NCI-H82 treated with DMSO at 0.1 percent for 48 hours (cell line): ENCODE results near the gene DISP2.

Experiments used
- DNase-seq: peaks from one replicate; lab custom pipeline; 2025; ENCODE audit not compliant: unreplicated experiment; lab: John Stamatoyannopoulos, UW

Gene DISP2

DNA sequence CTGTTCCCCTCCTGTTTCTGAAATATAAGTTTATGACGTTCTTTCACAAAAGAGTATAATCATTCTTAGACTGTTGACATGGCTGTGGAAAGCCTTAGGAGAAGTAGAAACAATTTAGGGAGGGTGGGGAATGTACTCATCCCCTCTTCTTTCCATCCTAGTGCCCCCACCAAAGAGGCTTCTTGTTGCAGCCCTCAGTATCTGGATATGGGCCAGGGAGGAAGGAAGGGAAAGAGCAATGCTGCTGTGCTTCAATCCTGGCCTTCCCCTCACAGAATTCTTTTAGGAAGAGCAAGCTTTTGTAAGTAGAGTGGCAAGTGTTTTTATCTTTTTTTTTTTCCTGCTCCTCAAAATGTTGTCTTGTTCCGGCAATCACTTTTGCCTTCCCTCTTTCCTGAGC is 32.8 kb upstream of the DISP2 start:
- no peak for DNase-seq

DNA sequence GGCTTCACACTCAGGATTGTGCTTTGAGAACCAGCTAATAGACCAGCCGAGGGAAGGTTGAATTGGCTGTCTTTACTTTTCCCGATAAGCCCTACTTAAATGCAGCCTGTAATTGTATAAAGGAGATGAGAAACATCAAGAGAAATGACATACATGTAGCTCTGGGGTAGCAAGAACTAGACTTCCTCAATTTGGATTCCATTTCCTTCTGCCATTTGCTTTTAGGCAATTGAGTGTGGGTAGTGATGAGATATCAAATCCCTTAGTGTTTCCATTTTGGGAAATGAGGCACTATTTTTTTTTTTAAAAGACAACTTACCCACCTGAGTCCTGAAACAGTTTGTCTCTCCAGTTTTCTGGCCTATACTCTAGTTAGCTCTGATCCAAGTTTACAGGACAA is 32.3 kb upstream of the DISP2 start:
- DNase-seq = no peak

DNA sequence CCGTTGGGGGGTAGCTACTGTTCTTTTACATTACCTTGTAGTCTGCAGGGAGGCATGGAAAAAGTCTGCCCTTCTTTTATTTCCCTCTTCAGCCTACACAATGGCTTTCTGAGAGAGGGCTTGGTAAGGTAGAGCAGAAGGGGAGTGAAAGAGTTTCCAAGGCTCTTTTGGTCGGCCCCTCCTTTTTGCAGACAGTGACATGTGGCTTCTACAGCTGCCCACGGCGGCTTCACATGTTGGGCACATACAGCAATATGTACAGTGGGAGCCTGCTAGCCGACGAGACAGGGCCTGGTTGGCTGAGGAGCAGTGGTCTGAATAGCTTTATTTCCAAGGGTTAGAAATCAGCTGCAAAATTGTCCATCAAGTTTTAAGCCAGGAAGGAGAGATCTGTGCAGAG is 30.6 kb upstream of the DISP2 start:
- no peak for DNase-seq

DNA sequence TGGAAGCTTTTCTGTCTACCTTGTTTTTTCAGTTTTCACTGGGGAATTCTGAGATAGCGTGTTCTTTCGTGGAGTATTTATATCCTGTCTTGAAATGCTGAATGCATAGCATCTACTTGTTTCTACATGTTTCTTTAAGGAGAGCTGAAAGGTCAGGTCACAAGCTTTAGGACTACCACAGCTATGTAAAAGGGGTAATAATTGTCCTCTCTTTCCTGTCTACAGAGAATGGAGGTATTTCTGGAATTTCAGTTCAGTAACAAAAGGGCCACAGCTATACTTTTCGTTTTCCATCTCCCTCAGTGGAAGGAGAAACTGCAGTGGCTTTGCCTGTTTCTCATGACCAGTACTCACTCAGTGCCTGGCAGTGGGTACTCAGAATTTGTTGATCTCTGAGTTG is 29.8 kb upstream of the DISP2 start:
- DNase-seq = no peak

DNA sequence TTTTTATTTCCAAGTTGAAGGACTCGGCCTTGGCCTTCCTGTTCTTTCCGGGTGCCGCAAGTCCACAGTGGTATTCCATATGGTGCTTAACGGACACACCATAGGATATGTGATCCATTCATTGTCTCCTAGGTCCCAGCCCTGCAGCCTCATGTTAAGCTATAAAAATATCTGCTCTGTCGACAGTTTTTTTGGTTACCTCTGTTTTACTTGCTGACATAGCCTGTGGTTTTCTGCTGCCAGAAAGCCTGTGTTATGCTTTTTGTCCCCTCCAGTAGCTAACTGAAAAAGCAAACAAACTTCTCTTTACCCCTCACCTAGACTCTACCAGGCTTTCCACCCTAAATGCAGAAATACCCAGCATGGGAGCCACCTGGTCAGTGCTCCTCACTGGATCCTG is 29.3 kb upstream of the DISP2 start:
- DNase-seq = no peak

DNA sequence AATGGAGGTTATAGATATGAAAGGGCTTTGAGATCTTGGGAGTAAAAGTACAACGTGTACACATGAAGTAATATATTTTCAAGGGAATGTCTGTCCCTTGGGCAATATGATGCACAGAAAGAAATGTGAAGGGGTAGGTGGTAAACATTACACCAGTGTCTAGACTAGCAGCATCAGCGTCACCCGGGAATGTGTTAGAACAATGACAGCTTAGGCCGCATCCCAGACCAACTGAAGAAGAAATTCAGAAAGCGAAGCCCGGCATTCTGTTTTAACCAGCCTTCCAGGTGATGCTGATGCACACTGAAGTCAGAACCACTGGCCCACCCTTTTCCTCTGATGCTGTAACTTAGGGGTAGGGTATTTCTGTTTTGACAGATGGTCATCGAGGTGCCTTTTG is 28.2 kb upstream of the DISP2 start:
- no peak for DNase-seq

DNA sequence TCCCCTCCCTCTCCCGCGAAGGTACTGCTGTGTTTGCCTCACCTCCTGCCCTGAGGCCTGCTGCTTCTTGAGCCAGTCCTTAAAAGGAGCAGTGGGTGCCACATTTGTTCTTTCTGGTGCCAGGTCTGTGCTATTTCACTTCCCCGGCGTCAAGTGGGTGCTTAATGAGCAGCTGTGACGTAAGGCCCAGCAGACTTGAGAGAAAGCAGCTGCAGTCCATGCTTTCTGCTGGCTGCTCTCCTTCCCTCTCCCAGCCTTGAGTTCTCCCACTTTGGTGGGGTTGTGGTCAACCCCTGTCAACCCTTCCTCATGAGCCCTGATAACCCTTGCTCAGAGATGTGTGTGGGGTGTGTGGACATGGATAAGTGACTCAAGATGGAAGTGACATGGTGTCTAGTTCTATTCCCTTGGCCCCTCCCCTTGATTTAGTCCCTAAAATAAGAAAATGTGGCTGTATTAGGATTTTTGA is 27.6 kb upstream of the DISP2 start:
- no peak for DNase-seq

DNA sequence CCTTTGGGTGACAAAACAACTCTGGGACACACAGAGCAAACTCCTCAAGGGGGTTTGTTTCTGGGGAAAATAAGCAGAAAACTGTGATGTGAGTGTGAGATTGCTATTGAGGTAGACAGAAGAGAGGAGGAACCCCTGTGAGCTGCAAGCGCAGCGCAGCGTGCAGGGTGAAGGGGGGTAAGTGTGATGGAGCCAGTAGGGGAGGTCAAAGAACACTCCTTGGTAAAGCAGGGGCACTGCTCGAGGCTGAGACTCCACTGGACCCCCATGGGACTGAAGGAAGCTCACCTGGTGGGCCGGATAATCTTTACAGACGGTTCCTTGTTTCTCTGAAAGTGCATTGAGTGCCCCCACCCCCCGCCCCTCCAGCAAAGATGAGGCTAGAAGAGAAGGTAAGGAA is 27.0 kb upstream of the DISP2 start:
- no peak for DNase-seq

DNA sequence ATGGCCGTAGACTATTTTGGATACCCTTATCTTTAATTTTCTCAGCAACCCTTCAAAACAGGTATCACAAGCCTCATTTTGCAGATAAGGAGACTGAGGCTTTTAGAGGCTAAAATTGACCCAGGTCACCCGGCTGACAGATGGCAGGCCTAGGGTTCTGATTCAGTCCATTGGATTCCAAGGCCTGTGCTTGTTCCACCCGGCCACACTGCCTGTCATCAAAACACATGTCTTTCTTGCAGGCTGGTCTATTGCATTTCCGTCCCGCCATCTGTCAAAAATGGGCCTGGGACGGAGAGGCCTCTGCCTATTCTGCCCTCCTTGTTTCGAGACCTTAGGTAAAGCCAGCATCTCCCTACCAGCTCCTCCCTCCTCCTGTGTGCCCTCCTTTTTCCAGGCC is 26.4 kb upstream of the DISP2 start:
- DNase-seq = no peak

DNA sequence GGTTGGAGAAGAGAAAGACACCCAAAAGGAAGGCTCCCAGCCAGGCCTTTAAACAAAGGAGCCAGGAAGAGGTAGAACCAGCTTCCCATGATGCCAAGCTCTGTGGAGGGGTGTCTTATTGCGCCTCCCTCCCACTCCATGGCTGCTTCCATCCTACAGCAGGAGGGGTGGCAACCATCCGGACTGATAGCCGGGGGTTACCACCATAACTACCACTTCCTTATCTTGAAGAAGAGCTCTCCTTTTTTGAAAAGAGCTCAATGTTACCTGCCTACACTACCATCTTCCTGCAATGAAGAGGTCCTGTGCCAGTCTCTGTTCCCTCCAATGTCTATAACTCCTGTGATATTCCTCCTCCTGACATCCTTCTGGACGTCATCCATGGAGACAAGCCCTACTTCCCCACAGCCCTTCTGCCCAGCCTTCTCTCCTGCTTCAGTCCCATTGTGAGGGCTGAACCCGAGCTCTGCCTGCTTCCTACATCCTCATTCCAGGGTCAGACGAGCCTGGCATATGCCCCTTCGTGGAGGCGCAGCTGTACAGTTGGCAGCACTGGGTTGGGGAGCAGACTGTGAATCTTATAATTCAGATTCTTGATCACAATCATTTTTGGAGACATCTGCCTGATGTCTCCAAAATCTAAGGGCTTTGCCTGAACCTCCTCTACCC is 25.8 kb upstream of the DISP2 start:
- no peak for DNase-seq

DNA sequence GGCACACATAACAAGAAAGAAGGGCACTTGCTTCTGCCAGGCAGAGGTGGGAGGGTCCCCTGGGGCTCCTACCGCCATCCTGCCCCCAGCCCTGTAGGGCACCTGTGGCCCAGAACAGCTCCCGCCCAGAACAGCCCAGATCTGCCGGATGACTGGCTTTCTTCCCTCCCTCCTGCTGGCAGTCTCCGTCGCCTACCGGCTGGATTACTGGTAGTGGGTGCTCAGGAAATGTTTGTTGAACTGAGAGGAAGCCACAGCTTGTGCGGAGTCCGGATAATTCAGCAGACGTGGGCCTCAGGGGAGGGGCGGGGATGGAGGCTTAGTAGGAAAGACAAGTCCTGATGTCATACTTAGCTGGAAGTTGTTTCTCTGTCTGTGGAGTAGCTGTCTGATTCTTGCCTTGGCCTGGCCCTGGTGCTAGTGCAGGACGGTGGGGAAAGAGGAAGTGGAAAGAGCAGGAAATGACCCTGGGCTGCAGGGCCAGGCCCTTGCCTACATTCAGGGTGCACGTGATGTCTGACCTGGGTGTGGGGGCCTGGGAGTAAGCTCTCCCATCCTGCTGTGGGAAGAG is 24.0 kb upstream of the DISP2 start:
- DNase-seq = peak; percentile 41

DNA sequence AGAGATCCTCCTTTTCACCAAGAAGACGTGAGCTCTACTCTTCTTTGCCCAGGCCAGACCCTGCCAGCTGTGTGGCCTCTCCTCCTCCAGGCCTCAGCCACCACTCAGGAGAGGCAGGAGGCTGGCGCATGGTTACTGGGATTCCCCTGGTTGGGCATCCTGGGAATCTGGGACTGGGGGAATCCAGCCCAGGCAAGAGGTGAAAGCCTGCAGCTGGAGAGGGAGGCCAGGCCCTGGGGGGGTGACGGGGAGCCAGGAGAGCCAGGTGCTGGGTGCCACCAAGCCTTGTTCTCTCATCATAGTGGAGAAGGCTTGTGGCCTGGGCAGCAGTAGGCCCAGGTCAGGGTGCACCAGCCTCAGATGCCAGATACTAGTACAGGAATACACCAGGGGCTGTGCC is 23.5 kb upstream of the DISP2 start:
- DNase-seq = no peak

DNA sequence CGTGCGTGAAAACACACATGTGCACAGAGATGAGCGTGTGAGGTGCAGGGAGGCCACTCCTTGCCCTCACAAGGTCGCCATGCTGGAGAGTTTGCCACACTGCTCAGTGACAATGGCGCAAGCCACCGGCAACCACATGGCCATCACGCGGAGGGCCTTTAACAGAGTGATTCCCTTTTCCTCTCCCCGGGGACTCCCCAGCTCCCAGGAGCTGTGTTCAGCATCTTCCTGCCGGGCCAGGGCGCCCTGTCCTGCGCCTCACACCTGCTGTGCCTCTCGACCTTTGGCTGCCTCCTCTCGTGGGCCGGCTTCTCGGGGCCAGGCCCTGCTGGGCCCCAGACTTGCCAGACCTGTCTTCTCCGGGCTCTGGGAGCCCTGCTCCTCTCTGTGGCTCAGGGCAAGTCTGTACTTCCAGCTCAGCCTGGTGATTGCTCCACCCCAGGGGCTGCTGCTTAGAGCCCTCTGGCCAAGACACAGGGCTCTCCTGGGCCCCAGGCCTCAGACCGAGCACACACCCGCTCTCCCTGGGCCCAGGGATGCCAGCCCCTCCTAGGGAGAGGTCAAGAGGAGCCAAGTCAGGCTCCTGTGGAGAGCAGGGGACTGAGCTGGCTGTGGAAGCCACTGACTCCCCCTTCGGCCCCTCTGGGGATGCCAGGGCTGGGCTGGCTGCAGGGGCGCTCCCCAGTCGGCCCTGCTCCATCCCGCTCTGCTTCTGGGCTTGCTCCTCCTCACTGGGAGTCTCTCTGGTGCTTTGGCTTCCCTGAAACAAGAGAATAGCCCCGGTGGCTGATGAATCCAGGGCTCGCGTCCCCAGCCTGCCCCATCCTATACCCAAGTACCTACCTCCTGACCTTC is 22.9 kb upstream of the DISP2 start:
- DNase-seq = no peak

DNA sequence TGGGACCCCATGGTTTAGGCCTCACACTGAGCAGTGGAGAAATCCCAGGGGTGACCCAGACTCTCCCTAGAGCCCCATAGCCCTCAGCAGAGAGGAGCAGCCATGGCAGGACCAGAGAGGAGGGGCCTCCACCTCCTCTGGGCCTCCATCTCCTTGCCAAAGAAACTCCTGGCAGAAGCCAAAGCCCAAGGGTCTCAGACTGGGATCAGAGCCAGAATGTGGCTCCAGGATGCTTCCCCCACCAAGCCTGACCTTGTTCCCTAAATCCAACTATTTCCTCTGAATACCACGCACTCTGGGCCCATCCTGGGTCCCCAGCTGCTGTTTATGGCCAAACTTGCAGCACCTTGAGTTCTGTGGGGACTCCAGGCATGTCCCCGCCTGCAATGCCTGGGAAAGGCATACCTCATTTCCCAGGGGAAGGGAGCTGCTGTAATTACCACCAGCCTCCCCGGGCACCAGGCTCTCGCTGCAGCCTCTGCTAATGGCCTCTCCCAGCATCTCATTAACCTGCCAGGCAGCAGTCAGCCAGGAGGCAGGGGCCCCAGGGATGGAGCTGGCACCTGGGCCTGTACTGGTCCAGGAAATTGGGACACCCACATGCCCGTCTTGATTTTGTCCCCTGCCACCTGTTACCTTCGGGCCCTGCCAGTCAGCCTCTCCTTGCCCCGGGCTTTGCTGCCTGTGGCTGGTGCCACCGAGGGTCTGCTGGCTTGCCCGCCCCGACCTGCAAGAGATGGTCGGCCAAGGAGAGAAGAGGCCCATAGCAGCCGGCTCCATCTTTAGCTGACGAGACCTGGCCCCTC is 21.9 kb upstream of the DISP2 start:
- no peak for DNase-seq

DNA sequence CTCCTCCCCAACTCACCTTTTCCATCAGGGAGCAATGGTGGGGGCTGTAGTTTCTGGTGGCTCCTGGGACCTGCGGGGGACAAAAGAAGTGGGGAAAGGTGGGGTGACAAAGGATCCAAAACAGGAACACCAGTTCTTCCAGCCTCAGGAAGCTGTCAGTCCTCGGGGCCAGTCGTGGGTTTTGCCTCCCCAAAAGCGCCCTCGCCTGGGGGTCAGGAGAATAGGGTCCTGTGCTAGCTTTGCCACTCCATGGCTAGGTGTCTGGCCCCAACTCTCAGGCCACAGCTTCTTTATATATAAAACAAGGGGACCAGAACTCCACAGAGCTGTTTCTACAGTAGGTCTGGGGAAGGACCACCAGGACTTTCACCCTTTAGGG is 21.3 kb upstream of the DISP2 start:
- no peak for DNase-seq

DNA sequence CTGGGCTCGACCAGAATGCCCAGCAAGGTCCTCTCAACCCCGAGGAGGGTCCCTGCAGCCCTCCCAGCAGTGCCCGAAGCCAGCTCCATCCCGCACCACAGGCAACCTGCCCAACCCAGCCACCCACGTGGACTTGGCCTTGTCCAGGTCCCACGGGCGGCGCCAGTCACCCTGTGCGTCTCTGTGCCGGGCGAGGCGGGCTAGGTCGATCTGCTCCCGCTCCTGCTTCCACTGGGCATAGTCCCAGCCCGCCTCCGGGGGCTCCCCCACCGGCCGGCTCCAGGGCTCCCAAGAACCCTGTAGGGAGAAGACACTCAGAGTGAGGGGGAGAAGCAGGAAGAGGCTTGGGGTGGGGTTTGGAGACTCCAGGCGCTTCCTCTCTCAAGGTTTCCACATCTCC is 20.4 kb upstream of the DISP2 start:
- DNase-seq = no peak

DNA sequence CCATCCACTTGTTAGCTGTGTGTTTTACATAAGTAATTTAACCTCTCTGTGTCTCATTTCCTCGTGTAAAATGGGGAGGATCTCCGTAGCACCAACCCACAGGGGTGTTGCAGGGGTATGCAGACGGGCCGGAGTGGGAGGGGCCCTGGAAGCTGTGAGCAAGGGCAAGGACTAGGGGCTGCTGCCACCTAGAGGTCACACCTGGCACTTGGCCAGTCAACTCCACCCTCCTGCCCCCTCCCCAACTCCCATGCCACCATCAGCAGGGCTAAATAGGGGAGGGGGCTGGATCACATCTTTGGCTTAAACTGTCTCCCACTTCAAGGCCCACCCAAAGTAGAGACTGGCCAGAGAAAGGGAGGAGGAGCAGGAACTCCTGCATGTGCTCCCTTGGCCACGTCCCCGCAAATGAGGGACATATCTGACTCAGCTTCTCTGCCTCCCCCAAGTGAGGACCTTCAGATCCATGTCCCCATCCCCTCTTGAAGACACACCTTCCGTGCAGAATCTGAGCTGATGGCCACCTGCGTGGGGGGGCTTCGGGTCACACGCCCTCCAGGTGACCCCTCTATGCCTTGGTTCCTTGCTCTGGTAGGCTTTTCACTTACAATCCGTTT is 19.9 kb upstream of the DISP2 start:
- DNase-seq = no peak

DNA sequence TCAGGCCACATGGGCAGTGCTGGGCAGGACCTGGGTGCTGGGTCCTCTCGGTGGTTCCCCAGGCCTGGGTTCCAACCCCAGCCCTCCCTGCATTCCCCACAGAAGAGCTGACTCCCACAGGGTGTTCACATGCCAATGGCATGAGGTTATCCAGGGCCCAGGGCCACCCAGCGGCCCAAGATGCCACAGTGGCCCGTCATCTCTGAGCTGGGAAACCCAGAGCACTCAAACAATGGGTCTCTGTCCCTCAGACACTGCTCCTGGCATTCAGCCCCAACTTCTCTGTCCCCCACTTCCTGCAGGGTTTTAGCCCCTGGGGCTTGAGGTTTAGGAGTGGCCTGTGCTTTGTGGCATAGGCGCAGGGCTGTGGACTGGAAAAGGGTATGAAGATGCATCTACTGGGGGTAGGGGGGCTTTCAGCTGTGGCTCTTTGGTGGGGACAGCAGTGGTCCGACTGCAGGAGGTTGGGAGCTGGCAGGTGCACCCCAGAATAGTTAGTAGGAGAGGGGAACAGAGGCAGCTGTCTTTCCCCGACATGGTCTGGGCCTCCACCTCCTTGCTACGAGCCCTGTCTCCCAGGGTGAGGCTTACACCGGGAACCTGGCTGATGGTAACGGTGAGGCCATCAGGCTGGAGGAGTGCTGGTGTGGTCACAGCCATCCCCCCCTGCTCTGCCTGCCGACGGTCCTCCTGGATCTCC is 18.9 kb upstream of the DISP2 start:
- DNase-seq = no peak

DNA sequence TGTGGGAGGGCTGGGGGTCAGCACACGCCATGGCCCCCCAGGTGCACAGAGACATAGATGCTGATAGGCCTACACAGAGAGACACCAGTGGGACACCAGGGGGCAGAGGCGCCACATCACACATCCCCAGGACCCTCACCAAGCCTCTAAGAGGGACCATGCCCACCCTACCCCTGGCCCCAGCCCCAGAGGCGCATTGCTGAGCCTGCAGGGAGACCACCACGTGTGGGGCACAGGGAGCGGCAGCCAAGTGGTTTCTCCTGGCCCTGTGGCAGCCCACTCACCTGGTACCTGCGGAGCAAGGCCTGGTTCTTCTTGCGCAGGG is 18.4 kb upstream of the DISP2 start:
- no peak for DNase-seq

DNA sequence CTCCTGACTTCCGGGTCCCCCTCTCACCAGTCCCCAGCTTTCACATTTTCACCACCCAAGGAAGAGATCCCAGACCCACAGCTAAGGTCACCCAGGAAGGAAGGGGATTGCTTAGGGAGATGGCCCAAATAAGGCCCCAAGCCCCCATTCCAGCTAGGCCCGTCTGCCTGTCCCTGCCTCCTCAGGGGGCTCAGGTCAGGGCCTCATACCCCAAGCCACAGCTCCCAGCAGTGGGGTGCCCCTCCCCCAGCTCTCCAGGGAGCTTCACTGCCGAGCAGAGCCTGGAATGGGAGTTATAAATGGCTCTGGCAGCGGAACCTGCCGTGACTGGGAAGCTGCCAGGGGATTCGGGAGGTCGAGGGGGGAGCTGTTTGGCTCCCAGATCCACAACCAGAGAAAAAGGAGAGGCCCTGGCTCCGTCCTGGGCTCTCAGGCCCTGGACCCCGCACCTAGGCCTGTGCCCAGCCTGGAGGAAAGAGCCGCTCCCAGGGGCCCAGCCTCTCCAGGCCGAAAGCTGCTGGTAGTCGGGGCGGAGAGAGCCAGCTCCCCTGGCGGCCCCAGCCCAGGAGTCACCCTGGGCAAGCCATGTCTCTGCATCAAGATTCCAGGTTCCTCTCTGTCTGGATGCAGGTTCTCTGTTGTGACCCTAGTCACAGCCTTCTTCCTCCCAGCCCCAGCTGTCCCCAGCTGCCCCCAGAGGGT is 17.8 kb upstream of the DISP2 start:
- DNase-seq = no peak
